Esophagus squamous epithelium (tissue), 4 donors: ENCODE results near the gene FAM180A.

ENCODE experiments used
- POLR2A ChIP-seq, 4 donors: fragments of 450-650 bp; IDR thresholded peaks; one replicate each; pipeline ENCODE4 v1.6.1; 2017; ENCODE audit warnings: antibody characterized with exemption in 4 of 4, mild to moderate bottlenecking in 4 of 4, moderate library complexity in 3 of 4
- TF ChIP-seq, protein P1 (sequence below), 6 experiments: fragments of 450-650 bp in 4 of 6; fragments of 200-600 bp in 2 of 6; sonication (generic) in 2 of 6; IDR thresholded peaks; one replicate each; pipeline ENCODE4 v1.5.1; 2016 to 2019; ENCODE audit warnings: antibody characterized with exemption in 6 of 6, mild to moderate bottlenecking in 4 of 6, moderate library complexity in 4 of 6

GRCh38 chr7:135771961-135772638 lies 23.5 kb upstream of the FAM180A start:
- TF ChIP-seq, protein P1, sequence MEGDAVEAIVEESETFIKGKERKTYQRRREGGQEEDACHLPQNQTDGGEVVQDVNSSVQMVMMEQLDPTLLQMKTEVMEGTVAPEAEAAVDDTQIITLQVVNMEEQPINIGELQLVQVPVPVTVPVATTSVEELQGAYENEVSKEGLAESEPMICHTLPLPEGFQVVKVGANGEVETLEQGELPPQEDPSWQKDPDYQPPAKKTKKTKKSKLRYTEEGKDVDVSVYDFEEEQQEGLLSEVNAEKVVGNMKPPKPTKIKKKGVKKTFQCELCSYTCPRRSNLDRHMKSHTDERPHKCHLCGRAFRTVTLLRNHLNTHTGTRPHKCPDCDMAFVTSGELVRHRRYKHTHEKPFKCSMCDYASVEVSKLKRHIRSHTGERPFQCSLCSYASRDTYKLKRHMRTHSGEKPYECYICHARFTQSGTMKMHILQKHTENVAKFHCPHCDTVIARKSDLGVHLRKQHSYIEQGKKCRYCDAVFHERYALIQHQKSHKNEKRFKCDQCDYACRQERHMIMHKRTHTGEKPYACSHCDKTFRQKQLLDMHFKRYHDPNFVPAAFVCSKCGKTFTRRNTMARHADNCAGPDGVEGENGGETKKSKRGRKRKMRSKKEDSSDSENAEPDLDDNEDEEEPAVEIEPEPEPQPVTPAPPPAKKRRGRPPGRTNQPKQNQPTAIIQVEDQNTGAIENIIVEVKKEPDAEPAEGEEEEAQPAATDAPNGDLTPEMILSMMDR (IDR thresholded peaks at IDR 0.05) = no peak
- TF ChIP-seq POLR2A (IDR thresholded peaks at IDR 0.05) = no peak
